Measurements from ENCODE around the gene LMNA.

DNA sequence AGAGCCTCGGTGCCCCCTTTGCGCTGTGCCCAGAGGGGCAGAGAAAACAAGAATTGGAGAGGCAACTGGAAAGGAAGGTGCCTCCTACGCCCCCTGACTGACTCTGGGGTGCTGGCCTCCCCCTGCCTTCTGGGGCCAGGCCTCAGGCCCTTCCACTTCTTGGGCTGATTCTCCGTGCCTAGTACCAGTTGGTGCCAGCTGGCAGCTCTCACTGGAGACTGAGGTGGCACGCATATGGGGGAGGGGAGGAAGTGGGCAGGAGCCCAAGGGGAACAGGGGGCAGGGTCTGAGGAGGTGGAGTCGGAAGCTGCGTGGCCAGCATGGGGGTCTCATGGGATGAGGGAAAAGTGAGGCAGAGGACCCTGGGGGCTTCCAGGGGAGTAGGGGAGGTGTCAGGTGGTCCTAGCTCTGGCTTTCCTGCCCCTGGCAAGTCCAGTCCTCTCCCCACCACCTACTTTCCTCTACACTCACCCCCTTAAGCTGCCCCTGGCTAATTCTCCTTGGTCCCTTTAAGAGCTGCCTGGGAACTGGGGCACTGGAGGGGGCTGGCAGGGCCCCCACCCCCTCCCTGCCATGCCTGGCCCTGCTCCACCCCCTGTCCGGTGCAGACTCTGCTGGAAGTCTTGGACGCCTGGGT lies 32.4 kb downstream of the LMNA start:
- TF ChIP-seq YY1 (IDR thresholded peaks at IDR 0.05; ENCODE audit: insufficient read depth, insufficient read length) (no peak), ZNF274 (IDR thresholded peaks at IDR 0.05; ENCODE audit: low read depth, low read length) (no peak), SUZ12 (IDR thresholded peaks at IDR 0.05; ENCODE audit: extremely low read depth, insufficient read depth, insufficient read length) (no peak)
